Measurements from ENCODE around the gene CDH13.

The CDH13 gene

GRCh38 chr16:83676086-83676485 lies 1049.3 kb downstream of the CDH13 start:
- TF ChIP-seq ZFX (IDR thresholded peaks at IDR 0.05) = no peak
- TF ChIP-seq CTCF (conservative IDR thresholded peaks at IDR 0.05) = no peak
- H3K27ac ChIP-seq = no peak overlapping the region

- TF ChIP-seq CTCF (conservative IDR thresholded peaks at IDR 0.05) (no peak), ZFX (IDR thresholded peaks at IDR 0.05) (no peak)
- H3K27ac ChIP-seq = no peak overlapping the region
Observed at GRCh38 chr16:83680980-83681379, 1054.2 kb downstream of the CDH13 start.

GRCh38 chr16:83681381-83681956 lies 1054.7 kb downstream of the CDH13 start:
- H3K27ac ChIP-seq = no peak overlapping the region
- no peak for TF ChIP-seq ZFX (IDR thresholded peaks at IDR 0.05)
- TF ChIP-seq CTCF (conservative IDR thresholded peaks at IDR 0.05) = no peak

DNA sequence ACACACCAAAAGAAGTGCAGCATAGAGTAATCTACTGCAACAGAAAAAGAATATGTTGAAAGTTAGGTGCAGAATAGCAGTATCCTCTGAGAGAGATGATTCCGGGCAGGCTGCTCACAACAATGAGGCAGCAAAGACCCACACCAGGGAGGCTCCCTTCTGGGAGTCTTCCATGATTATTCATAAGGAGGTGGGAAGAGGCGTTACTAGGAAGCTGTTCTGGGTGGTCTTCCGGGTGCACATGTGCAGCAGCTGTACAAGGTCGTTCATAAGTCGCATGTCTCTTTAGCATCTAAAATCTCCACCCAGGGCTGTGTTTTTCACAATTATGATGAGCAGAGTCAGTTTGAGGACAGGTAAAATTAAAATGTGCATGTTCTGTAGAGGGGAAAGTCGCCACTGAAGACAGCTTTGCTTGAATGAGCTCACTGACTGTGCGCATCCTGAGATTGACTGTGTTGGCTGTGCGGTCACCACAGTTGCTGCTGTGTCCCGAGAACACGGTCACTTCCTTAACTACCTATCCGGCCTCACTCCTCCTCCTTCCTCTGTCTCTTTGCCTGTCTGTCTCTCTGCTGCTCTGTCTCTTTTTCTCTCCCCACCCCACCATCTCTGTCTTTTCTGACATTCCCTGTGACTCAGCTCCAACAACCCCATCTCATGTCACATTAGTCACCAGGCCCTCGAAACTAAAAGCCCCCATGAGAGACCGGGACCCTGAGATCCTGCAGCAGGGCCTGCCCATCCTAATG lies 1055.5 kb downstream of the CDH13 start:
- TF ChIP-seq CTCF (conservative IDR thresholded peaks at IDR 0.05) (no peak), ZFX (IDR thresholded peaks at IDR 0.05) (no peak)
- H3K27ac ChIP-seq = no peak overlapping the region

DNA sequence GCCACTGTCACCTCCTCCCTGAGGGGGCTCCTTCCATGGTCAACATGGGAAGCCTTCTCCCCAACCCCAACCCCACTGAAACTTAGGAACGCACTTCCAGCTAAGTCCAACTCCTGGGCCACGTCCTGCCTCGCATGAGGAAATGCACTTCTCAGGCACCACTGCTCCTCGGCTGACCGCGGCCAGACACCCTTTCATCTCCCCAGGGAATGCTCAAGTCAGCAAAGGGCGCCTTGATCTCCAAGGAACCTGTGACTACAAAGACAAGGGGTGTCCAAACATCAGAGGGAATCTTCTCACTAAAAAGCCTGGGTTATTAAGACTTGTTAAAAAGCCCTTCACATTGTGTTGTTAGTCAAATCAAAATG lies 1056.1 kb downstream of the CDH13 start:
- TF ChIP-seq ZFX (IDR thresholded peaks at IDR 0.05) (no peak), CTCF (conservative IDR thresholded peaks at IDR 0.05) (no peak)
- no peak overlapping the region for H3K27ac ChIP-seq

DNA sequence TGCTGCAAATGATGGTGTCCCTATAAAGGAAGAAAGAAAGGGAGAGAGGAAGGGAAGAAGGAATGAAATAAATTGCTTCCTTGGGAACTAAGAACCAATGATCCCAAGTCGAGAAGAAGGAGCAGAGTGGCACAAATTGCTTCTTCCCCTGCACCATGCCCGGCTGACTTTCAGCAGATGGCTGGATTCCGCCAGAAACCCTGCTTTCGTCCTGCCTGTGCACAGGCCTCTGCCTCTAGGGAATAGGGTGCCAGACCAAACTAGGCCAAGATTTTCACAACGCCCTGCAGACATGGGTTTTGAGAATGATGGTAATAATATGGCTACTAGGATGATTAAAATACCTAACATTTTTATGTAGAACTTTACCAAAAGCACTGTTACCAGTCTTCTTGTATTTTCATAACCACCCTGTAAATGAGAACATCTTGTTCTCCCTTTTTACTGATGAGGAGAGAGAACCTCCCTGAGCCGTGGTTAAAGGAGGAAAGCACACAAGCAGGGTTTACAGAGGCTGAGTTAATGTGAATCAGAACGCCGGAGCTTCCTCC lies 1058.9 kb downstream of the CDH13 start:
- TF ChIP-seq ZFX (IDR thresholded peaks at IDR 0.05) = no peak
- TF ChIP-seq CTCF (conservative IDR thresholded peaks at IDR 0.05) = no peak
- H3K27ac ChIP-seq = no peak overlapping the region

- TF ChIP-seq ZFX (IDR thresholded peaks at IDR 0.05) = no peak
- TF ChIP-seq CTCF (conservative IDR thresholded peaks at IDR 0.05) = no peak
Observed at GRCh38 chr16:83686726-83687125, 1060.0 kb downstream of the CDH13 start.

More at GRCh38 chr16:83686726-83687125, 1060.0 kb downstream of the CDH13 start:
- no peak overlapping the region for H3K27ac ChIP-seq
